ENCODE data around the gene FAAH. TPM values are rescaled to one million over a fixed set of nuclear protein-coding genes. Genes with fewer than 3 reads are reported as not detected.

Gene FAAH
- total and polyA plus RNA-seq, 2 of the 13 experiments (the other 11 are each of a cell fraction or from before 2014, with no cell fraction given): 5.4 to 11.0 TPM

DNA sequence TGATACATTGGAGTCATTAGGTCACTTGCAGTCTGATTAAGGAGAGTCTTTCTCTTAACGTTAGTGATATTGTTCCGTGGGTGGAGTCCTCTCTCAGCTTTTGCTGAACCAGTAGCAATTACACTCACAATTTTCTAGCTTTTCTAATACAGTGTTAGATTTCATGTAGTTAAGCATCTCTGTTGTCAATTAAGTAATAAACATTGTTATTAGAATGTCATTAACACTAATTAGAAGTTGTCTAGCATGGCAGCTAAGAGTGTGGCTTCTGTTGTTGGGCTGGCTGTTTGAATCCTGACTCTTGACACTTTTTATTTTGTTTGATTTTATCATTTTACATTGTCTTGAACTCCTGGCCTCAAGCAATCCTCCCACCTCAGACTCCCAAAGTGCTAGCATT is 33.4 kb downstream of the FAAH start:
- ATAC-seq: no peak
- Histone ChIP-seq H3K36me3 (replicated peaks in 1 of 2; ENCODE audit: control insufficient read depth in 1 of 2, insufficient read depth in 2 of 2, low read length in 2 of 2) (no peaks in the 10 kb centered on the region), H3K4me3 (replicated peaks in 1 of 3; ENCODE audit: insufficient read depth in 1 of 3, low read depth in 2 of 3, low read length in 3 of 3) (no peak overlapping the region), H2AFZ (ENCODE audit: low read length) (no peak overlapping the region), H3K27ac (ENCODE audit: extremely low read length, insufficient read depth, low read length) (no peak overlapping the region), H3K9ac (ENCODE audit: insufficient read depth, low read depth, low read length) (no peak overlapping the region), H3K9me3 (ENCODE audit: low read length) (no peaks in the 10 kb centered on the region), H3K4me1 (ENCODE audit: insufficient read depth, low read length) (no peaks in the 10 kb centered on the region), H3K4me2 (ENCODE audit: low read depth, low read length) (no peak overlapping the region), H4K20me1 (ENCODE audit: insufficient read depth, low read length) (no peaks in the 10 kb centered on the region), H3K27me3 (ENCODE audit: control insufficient read depth in 1 of 2, insufficient read depth in 2 of 2, low read length in 2 of 2) (peaks cover 2 to 19% of the 10 kb centered on the region in 2 experiments; a peak in 4 of 5 replicates), H3K79me2 (ENCODE audit: insufficient read depth, low read length) (no peaks in the 10 kb centered on the region)
- FAIRE-seq: no peak
- no peak for DNase-seq (ENCODE audit: low spot score)
- intact Hi-C loops (cut with micrococcal nuclease; ENCODE audit: unreplicated experiment): no loop called here
- TF ChIP-seq SALL2 (CRISPR knock-in tag; IDR thresholded peaks at IDR 0.05): no peak
- TF ChIP-seq, protein P1, sequence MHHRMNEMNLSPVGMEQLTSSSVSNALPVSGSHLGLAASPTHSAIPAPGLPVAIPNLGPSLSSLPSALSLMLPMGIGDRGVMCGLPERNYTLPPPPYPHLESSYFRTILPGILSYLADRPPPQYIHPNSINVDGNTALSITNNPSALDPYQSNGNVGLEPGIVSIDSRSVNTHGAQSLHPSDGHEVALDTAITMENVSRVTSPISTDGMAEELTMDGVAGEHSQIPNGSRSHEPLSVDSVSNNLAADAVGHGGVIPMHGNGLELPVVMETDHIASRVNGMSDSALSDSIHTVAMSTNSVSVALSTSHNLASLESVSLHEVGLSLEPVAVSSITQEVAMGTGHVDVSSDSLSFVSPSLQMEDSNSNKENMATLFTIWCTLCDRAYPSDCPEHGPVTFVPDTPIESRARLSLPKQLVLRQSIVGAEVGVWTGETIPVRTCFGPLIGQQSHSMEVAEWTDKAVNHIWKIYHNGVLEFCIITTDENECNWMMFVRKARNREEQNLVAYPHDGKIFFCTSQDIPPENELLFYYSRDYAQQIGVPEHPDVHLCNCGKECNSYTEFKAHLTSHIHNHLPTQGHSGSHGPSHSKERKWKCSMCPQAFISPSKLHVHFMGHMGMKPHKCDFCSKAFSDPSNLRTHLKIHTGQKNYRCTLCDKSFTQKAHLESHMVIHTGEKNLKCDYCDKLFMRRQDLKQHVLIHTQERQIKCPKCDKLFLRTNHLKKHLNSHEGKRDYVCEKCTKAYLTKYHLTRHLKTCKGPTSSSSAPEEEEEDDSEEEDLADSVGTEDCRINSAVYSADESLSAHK (CRISPR knock-in tag; IDR thresholded peaks at IDR 0.05; ENCODE audit: borderline replicate concordance): no peak
- 57% methylated on average over 2 of the region's 2 CpGs for WGBS (ENCODE audit: low lambda C conversion rate)
- CTCF ChIA-PET (ENCODE audit: low intra/inter-chr PET ratio, low total read pairs): no interaction called here
- no TSS peak for BruUV-seq (replicated peaks)
- POLR2A ChIA-PET: no interaction called here
- in situ Hi-C loops (cut with HindIII; ENCODE audit: extremely low pct_ligation_motif_present, low pct_unique_long_range_greater_than_20kb): no loop called here

DNA sequence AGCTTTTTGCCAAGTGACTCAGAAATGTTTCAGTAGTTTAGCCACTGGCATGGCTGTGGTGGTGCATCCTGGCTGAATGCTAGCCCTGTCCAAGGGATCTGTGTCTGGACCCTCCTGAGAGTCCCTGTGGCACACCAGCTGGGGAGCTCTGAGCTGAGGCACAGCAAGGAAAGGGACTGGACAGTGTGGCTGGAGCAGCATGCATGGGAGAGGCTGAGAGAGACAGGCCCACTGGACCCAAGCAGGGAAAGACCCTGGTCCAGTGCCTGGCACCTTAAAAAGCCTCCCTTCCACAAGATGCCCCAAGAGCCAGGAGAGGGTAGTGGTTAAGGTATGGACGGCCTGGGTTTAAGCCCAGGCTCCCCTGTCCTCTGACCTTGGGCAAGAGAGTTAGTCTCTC is 35.3 kb downstream of the FAAH start:
- intact Hi-C loops (cut with micrococcal nuclease; ENCODE audit: unreplicated experiment) (no loop called here), in situ Hi-C loops (cut with HindIII; ENCODE audit: extremely low pct_ligation_motif_present, low pct_unique_long_range_greater_than_20kb) (no loop called here)
- no peaks in the 10 kb centered on the region for H3K36me3 ChIP-seq (replicated peaks in 1 of 2; ENCODE audit: control insufficient read depth in 1 of 2, insufficient read depth in 2 of 2, low read length in 2 of 2)
- CTCF ChIA-PET (ENCODE audit: low intra/inter-chr PET ratio, low total read pairs): no interaction called here
- DNase-seq (ENCODE audit: low spot score) (no peak), ATAC-seq (no peak), FAIRE-seq (no peak)
- no peak overlapping the region for H3K27ac ChIP-seq (ENCODE audit: extremely low read length, insufficient read depth, low read length)
- WGBS (ENCODE audit: low lambda C conversion rate): 0% methylated on average over 1 of the region's 1 CpG
- TF ChIP-seq SNAI1 (CRISPR knock-in tag; IDR thresholded peaks at IDR 0.05; ENCODE audit: borderline replicate concordance): no peak
- H3K27me3 ChIP-seq (ENCODE audit: control insufficient read depth in 1 of 2, insufficient read depth in 2 of 2, low read length in 2 of 2): peaks cover 7 to 26% of the 10 kb centered on the region in 2 experiments; a peak in 4 of 5 replicates
- no TSS peak for BruUV-seq (replicated peaks)
- no peak overlapping the region for H3K4me2 ChIP-seq (ENCODE audit: low read depth, low read length)
- H3K9me3 ChIP-seq (ENCODE audit: low read length): no peaks in the 10 kb centered on the region
- H2AFZ ChIP-seq (ENCODE audit: low read length): no peak overlapping the region
- H3K4me3 ChIP-seq (replicated peaks in 1 of 3; ENCODE audit: insufficient read depth in 1 of 3, low read depth in 2 of 3, low read length in 3 of 3): no peak overlapping the region
- POLR2A ChIA-PET: no interaction called here
- no peaks in the 10 kb centered on the region for H4K20me1 ChIP-seq (ENCODE audit: insufficient read depth, low read length)
- no peaks in the 10 kb centered on the region for H3K79me2 ChIP-seq (ENCODE audit: insufficient read depth, low read length)
- no peaks in the 10 kb centered on the region for H3K4me1 ChIP-seq (ENCODE audit: insufficient read depth, low read length)
- no peak overlapping the region for H3K9ac ChIP-seq (ENCODE audit: insufficient read depth, low read depth, low read length)
